ENCODE data around the gene ZNF644. TPM values are rescaled to one million over a fixed set of nuclear protein-coding genes. Genes with fewer than 3 reads are reported as not detected.

ZNF644 gene
- total RNA-seq, 1 donor from 2014 or later: 26.2 TPM

- no peak overlapping the region for H3K4me3 ChIP-seq (ENCODE audit: low read depth, low read length)
- TF ChIP-seq CTCF (conservative IDR thresholded peaks at IDR 0.05; ENCODE audit: low read depth, low read length): no peak
- no peak for DNase-seq (ENCODE audit: low read depth)
Observed at GRCh38 chr1:90924982-90925381, 96.9 kb downstream of the ZNF644 start.

GRCh38 chr1:90922996-90923395 is 98.8 kb downstream of the ZNF644 start:
- TF ChIP-seq CTCF (conservative IDR thresholded peaks at IDR 0.05; ENCODE audit: low read depth, low read length): no peak
- DNase-seq (ENCODE audit: low read depth): no peak
- H3K4me3 ChIP-seq (ENCODE audit: low read depth, low read length): no peak overlapping the region

DNA sequence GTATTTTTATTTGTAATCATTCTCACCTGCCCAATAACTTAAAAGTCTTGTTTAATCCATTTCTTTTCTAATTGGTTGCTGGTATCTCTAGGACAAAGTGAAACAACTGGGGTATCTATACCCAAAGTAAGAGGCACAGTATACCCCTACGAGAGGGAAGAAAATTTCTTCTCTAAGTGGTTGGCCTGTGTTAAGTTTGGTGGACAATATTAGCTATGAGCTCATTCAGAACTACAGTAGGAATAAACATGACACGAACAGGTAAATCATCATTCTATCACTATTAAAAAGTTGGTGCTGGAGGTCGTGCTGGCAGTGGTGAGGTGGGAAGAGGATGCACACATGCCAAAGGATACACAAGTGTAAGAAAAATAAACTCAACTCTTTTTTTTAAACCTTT is 99.6 kb downstream of the ZNF644 start:
- DNase-seq (ENCODE audit: low read depth): no peak
- H3K4me3 ChIP-seq (ENCODE audit: low read depth, low read length): no peak overlapping the region
- TF ChIP-seq CTCF (conservative IDR thresholded peaks at IDR 0.05; ENCODE audit: low read depth, low read length): no peak

DNA sequence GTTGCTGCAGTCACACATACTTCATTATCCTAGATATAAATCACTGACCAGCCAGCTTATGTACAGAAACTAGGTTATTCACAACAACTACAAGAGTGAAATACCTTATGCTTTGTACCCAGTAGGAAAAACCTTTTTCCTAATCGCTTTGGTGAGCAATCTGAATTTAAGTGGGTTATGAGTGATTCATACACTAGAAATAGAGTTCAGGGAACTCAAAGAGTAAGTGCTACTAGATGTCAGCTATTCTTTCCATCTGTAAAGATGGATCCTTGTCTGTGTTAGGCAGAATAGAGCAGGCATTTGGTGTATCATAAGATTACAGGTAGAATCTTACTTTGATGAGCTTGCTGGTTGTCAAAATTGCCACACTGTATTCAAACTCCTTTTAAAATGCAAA is 101.9 kb downstream of the ZNF644 start:
- TF ChIP-seq CTCF (conservative IDR thresholded peaks at IDR 0.05; ENCODE audit: low read depth, low read length): no peak
- no peak overlapping the region for H3K4me3 ChIP-seq (ENCODE audit: low read depth, low read length)
- no peak for DNase-seq (ENCODE audit: low read depth)

DNA sequence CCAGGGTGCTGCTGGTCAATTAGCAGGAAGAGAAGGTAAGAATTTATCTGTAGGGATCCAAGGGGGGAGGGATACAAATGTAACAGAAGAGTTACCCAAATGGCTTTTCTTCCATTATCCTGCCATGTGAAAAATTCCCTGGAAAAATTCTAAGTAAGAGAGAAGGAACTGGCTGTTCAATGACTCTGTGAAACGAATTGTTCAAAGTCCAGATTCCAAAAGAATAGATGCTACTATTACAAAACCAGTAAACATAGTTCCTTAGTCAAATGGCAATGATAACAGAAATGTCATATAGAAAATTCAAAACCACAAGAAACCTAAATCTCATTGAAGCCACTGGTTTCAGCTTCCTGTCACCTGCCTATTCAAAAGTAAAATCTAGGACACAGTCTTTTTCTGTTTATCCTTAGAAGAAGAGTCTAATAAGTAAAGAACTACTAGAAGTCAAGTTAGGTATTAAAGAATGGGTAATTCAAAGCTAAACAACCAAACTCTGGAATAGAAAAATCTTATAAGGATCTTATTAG is 102.6 kb downstream of the ZNF644 start:
- no peak overlapping the region for H3K4me3 ChIP-seq (ENCODE audit: low read depth, low read length)
- no peak for TF ChIP-seq CTCF (conservative IDR thresholded peaks at IDR 0.05; ENCODE audit: low read depth, low read length)
- DNase-seq (ENCODE audit: low read depth): no peak

DNA sequence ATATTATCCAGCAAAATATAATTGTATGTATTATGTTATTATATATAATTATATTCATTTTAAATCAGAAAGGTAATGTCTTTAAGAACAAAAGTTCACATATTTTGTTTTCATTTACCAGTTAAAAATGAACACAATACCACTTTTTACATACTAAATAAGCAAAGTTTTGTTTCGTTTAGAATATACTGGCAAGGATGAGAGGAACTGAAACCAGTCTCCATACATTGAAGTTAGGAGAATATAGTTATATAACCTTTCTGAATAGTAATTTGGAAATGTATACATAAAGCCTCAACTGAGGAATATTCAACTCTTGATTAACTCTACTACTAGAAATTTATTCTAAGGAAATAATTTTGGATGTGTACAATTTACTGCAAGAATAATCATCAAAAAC is 110.5 kb downstream of the ZNF644 start:
- DNase-seq (ENCODE audit: low read depth): no peak
- H3K4me3 ChIP-seq (ENCODE audit: low read depth, low read length): no peak overlapping the region
- TF ChIP-seq CTCF (conservative IDR thresholded peaks at IDR 0.05; ENCODE audit: low read depth, low read length): no peak

- TF ChIP-seq CTCF (conservative IDR thresholded peaks at IDR 0.05; ENCODE audit: low read depth, low read length): no peak
- DNase-seq (ENCODE audit: low read depth): no peak
- no peak overlapping the region for H3K4me3 ChIP-seq (ENCODE audit: low read depth, low read length)
Observed at GRCh38 chr1:90902672-90903071, 119.2 kb downstream of the ZNF644 start.

Data from epithelial cell of proximal tubule (primary cell).